ENCODE measurements around the gene MAP1A.

Gene MAP1A

DNA sequence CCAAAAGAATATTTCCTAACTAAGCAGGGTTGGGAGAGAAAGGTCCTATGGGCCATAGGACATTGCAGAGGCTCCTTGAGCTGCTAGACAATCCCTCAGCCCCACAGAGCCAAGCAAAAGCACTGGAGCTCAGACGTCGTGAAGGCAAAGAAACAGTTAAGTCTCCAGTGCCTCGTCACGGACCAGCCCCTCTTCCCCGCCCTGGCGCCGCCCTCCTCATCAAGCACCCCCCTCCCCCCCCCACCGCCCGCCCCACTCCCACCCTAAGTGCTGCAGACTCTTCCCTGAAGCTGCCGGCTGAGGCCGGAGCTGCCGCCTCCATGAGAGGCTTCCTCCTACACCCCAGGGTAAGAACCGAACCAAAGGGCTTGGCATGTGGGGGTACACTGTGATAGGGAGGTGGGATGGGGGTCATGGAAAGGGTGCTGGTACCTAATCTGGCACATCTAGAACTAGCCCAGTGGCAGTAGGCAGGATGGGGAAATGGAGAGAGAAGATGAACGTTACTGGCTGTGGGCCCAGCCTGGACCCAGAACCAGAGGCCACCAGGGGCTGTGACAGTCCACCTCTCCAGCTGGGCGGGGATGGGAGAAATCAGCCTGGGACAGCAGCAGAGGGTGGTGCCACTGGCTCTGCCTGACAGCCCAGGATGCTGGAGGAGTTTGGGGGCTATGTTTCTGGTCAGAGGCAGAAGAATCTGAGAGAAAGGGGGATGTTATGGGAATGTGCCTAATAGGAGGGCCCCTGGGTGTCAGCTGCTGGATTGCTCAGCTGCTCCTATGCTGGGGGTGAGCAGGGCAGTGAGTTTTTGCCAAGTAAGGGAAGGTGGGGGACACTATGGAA lies at the start of gene MAP1A:
MAP1A (plus strand) TSS at position 255 of the 843 bp plus-strand sequence. CDS start 3,866 bp downstream, outside the sequence.
- peak; percentile 72 for DNase-seq (ENCODE audit: low read depth)
- TF ChIP-seq, protein P1, sequence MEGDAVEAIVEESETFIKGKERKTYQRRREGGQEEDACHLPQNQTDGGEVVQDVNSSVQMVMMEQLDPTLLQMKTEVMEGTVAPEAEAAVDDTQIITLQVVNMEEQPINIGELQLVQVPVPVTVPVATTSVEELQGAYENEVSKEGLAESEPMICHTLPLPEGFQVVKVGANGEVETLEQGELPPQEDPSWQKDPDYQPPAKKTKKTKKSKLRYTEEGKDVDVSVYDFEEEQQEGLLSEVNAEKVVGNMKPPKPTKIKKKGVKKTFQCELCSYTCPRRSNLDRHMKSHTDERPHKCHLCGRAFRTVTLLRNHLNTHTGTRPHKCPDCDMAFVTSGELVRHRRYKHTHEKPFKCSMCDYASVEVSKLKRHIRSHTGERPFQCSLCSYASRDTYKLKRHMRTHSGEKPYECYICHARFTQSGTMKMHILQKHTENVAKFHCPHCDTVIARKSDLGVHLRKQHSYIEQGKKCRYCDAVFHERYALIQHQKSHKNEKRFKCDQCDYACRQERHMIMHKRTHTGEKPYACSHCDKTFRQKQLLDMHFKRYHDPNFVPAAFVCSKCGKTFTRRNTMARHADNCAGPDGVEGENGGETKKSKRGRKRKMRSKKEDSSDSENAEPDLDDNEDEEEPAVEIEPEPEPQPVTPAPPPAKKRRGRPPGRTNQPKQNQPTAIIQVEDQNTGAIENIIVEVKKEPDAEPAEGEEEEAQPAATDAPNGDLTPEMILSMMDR (conservative IDR thresholded peaks at IDR 0.05; ENCODE audit: low read length), result peak; percentile 17; the same call in 1 of the 2 replicates
- peak within 1 kb of the TSS; percentile 98 for H3K4me3 ChIP-seq (ENCODE audit: low read length)

DNA sequence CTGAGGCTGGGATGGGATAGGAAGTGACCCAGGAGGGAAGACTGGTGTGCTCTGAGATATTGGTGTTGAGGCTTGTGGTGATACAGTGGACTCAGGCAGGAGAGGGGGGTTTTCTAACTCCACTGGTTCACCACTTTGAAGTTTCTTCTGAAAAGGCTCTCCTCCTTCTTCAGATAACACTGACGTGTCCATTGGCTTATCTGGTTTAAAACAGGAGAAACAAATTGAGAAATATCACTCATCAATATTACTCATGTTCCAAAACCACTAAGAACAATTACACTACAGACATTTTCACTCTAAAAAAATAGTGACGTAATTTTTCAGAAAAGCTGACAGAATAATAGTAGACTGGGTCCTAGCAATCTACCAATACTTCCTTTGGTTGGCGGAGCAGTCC lies 47.5 kb upstream of the MAP1A start:
- no peak overlapping the region for H3K4me3 ChIP-seq (ENCODE audit: low read length)
- TF ChIP-seq, protein P1 (conservative IDR thresholded peaks at IDR 0.05; ENCODE audit: low read length), result no peak
- DNase-seq (ENCODE audit: low read depth), result peak; percentile 18

DNA sequence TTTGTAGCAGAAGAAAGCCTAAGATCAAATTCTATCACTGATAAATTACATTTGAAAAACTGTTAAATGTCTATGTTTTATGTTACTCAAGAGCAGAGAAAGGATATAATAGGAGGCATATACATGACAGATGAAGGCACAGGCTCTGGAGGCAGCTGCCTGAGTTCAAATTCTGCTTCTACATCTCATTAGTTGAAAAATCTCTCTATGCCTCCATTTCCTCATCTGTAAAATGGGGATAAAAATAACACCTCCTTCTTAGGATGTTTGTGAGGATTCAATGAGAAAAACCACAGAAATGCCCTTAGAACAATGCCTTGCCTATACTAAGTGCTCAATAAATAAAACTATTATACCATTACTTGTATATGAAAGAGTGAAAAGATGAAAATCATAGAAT lies 45.4 kb upstream of the MAP1A start:
- H3K4me3 ChIP-seq (ENCODE audit: low read length), result no peak overlapping the region
- TF ChIP-seq, protein P1 (conservative IDR thresholded peaks at IDR 0.05; ENCODE audit: low read length), result no peak
- DNase-seq (ENCODE audit: low read depth), result no peak

DNA sequence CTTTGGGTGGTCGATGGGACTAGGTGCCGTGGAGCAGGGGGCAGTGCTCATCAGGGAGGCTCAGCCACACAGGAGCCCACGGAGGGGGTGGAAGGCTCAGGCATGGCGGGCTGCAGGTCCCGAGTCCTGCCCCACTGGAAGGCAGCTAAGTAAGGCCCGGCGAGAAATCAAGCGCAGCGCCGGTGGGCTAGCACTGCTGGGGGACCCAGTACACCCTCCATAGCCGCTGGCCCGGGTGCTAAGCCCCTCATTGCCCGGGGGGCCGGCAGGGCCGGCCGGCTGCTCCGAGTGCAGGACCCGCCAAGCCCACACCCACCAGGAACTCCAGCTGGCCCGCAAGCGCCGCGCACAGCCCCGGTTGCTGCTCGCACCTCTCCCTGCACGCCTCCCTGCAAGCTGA lies 43.5 kb upstream of the MAP1A start:
- TF ChIP-seq, protein P1 (conservative IDR thresholded peaks at IDR 0.05; ENCODE audit: low read length), result no peak
- DNase-seq (ENCODE audit: low read depth), result no peak
- no peak overlapping the region for H3K4me3 ChIP-seq (ENCODE audit: low read length)

DNA sequence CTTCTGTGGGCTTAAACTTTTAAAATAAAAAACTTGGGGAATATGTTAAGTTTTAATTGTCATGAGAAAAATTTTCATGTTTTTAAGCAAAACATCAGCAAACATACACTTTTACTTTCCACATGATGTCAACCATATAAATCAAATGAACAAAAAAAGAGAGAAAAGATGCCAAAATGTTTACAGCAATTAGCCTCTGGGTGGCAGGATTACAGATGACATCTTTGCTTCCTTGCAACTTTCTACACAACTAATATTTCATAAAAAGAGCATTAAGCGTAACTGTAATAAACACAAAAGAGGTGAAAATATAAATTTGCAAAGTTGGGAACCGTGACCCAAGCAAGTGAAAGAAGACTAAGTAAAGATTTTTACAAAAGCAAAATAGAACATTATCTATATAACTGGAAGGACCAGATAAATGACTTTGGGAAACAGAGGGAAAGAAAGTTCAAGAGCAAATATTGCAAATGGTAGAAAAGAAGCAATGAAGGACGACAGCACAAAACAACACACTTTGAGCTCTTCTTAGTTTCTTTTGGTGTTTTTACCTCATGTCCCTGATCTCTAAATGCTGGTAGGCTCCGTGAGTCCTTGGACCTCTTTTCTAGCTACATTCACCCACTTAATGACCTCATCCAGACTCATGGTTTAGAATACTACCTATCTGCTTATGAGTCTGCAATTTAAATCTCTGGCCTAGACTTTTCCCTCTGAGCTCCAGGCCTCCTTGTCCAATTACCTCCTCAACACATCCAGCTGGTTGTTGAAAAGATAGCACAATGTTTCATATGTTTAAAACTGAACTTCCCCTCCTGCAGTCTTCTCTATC lies 33.9 kb upstream of the MAP1A start:
- DNase-seq (ENCODE audit: low read depth), result peak; percentile 38
- H3K4me3 ChIP-seq (ENCODE audit: low read length), result no peak overlapping the region
- TF ChIP-seq, protein P1 (conservative IDR thresholded peaks at IDR 0.05; ENCODE audit: low read length), result peak; percentile 62

DNA sequence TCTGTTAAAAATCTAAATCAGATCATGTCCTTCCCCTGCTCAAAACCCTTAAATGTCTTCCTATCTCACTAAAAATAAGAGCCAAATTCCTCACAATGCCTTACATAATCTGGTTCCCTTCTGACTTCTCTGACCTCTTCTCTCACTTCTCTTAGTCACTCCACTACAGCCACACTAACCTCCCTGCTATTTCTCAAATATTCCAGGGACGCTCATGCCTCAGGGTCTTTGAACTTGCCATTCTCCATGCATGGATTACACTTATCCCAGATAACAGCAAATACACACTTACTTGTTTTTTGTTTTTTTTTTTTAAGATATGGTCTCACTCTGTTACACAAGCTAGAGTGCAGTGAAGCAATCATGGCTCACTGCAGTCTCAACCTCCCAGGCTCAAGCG lies 33.0 kb upstream of the MAP1A start:
- no peak overlapping the region for H3K4me3 ChIP-seq (ENCODE audit: low read length)
- DNase-seq (ENCODE audit: low read depth), result no peak
- TF ChIP-seq, protein P1 (conservative IDR thresholded peaks at IDR 0.05; ENCODE audit: low read length), result no peak

Data from AG10803 (cell line).